GM12878 (cell line): ENCODE measurements around the gene AP3S2. TPM values are rescaled to one million over a fixed set of nuclear protein-coding genes. Genes with fewer than 3 reads are reported as not detected.

Experiments
- ATF7 ChIP-seq: fragments of 450-650 bp; IDR thresholded peaks from 2 replicates; pipeline ENCODE4 v1.6.1; 2016; ENCODE audit warnings: low read depth, mild to moderate bottlenecking
- BCLAF1 ChIP-seq: fragments of 450-650 bp; IDR thresholded peaks from 2 replicates; pipeline ENCODE4 v1.6.1; 2017; ENCODE audit warnings: antibody characterized with exemption, mild to moderate bottlenecking, moderate library complexity
- CHD2 ChIP-seq: IDR thresholded peaks from 2 replicates; pipeline ENCODE4 v1.6.1; 2011; ENCODE audit warnings: low read depth, low read length, improper control_type of control experiment, borderline replicate concordance
- CUX1 ChIP-seq: IDR thresholded peaks from 2 replicates; pipeline ENCODE4 v1.6.1; 2012; ENCODE audit warnings: improper control_type of control experiment, low read depth, low read length; ENCODE audit not compliant: insufficient replicate concordance
- DPF2 ChIP-seq: fragments of 450-650 bp; IDR thresholded peaks from 2 replicates; pipeline ENCODE4 v1.6.1; 2017; ENCODE audit warnings: mild to moderate bottlenecking
- ELK1 ChIP-seq: IDR thresholded peaks from 2 replicates; pipeline ENCODE4 v1.6.1; 2012; ENCODE audit warnings: low read depth, low read length, improper control_type of control experiment
- FOXK2 ChIP-seq: fragments of 450-650 bp; IDR thresholded peaks from 2 replicates; pipeline ENCODE4 v1.6.1; 2017; ENCODE audit warnings: mild to moderate bottlenecking, moderate library complexity
- HDGF ChIP-seq: fragments of 450-650 bp; IDR thresholded peaks from 2 replicates; pipeline ENCODE4 v1.6.1; 2016; ENCODE audit warnings: antibody characterized with exemption
- PAX5 ChIP-seq: IDR thresholded peaks from 2 replicates; pipeline ENCODE4 v1.6.1; 2011; ENCODE audit warnings: low read depth, low read length, borderline replicate concordance
- POU2F2 ChIP-seq: IDR thresholded peaks from 3 replicates; pipeline ENCODE4 v1.6.1; 2011; ENCODE audit warnings: low read depth, mild to moderate bottlenecking, low read length, borderline replicate concordance
- SIX5 ChIP-seq: IDR thresholded peaks from 2 replicates; pipeline ENCODE4 v1.6.1; 2011; ENCODE audit warnings: mild to moderate bottlenecking, low read depth, low read length, moderate library complexity; ENCODE audit not compliant: severe bottlenecking
- SMC3 ChIP-seq: IDR thresholded peaks from 2 replicates; pipeline ENCODE4 v1.6.1; 2011; ENCODE audit warnings: low read length, improper control_type of control experiment, borderline replicate concordance
- SP1 ChIP-seq: IDR thresholded peaks from one replicate; pipeline ENCODE4 v1.6.1; 2011; ENCODE audit warnings: low read depth, low read length
- ZBTB11 ChIP-seq: fragments of 450-650 bp; formaldehyde crosslinking; IDR thresholded peaks from 2 replicates; pipeline ENCODE4 v1.5.0; 2022; ENCODE audit warnings: mild to moderate bottlenecking, missing genetic modification characterization
- polyA plus RNA-seq, 11 experiments: library from polyadenylated mRNA; depleted of rRNA in 4 of 11; unstranded in 6 of 11; stranded (reverse) in 5 of 11; fragments of >200 nt; fragmentation: Nextera tagmentation in 4 of 11; fragmentation: Illumina TruSeq in 1 of 11; extraction: Ambion mirVana in 4 of 11; extraction: Trizol in 1 of 11; gene quantifications; 1 replicate in 1 of 11; 2 replicates in 10 of 11; pipeline versions ENCODE4 v1.2.1 to v1.2.3, GENCODE V29; 2011 to 2016; ENCODE audit warnings: inconsistent platforms in 2 of 11, missing spikeins in 2 of 11, low read depth in 1 of 11
- total RNA-seq, 4 experiments: library from RNA; depleted of rRNA in 3 of 4; stranded (reverse); fragments of >200 nt in 3 of 4; fragmentation: Illumina TruSeq in 1 of 4; extraction: Trizol in 1 of 4; gene quantifications; 2 replicates each; pipeline versions ENCODE4 v1.2.1 to v1.2.3, GENCODE V29; 2013 to 2021

The AP3S2 gene
- total and polyA plus RNA-seq, 10 of the 15 experiments (the other 5 are each of a cell fraction or from before 2014, with no cell fraction given) = 10.0 to 43.6 (median 26.0) TPM

GRCh38 chr15:89893696-89894447 lies at the start of gene AP3S2 (continued):
- TF ChIP-seq CUX1 = no peak
- TF ChIP-seq SMC3 = peak; percentile 26; the same call in 1 of the 2 replicates
- peak; percentile 83 for TF ChIP-seq FOXK2
- TF ChIP-seq PAX5 = 0 out of 2 replicates have a peak, but pooled peaks have one; percentile 32
- TF ChIP-seq ZBTB11 = peak; percentile 98
- peak; percentile 87; the same call in 2 of the 3 replicates for TF ChIP-seq POU2F2
- TF ChIP-seq BCLAF1 = no peak
- TF ChIP-seq HDGF = peak; percentile 28; the same call in 1 of the 2 replicates
- TF ChIP-seq ELK1 = peak; percentile 95
- TF ChIP-seq SIX5 = peak; percentile 72
- TF ChIP-seq SP1 = peak; percentile 80
- TF ChIP-seq ATF7 = peak; percentile 70
- TF ChIP-seq DPF2 = peak; percentile 65; the same call in 1 of the 2 replicates
- TF ChIP-seq CHD2 = peak; percentile 69; the same call in 1 of the 2 replicates
